ENCODE data around the gene KCNIP4.

KCNIP4 gene

GRCh38 chr4:21167711-21168110 is 780.9 kb downstream of the KCNIP4 start:
- no peak for FAIRE-seq

GRCh38 chr4:21155367-21155766 is 793.2 kb downstream of the KCNIP4 start:
- no peak for FAIRE-seq

- FAIRE-seq: no peak
Measured at GRCh38 chr4:21139327-21139726, 809.2 kb downstream of the KCNIP4 start.

- FAIRE-seq: no peak
Measured at GRCh38 chr4:21136051-21136630, 812.4 kb downstream of the KCNIP4 start.

- FAIRE-seq: no peak
Measured at GRCh38 chr4:21134994-21135393, 813.6 kb downstream of the KCNIP4 start.

- no peak for FAIRE-seq
Measured at GRCh38 chr4:21130606-21131005, 818.0 kb downstream of the KCNIP4 start.

- FAIRE-seq: no peak
Measured at GRCh38 chr4:21126014-21126512, 822.5 kb downstream of the KCNIP4 start.

- no peak for FAIRE-seq
Measured at GRCh38 chr4:21118301-21118700, 830.3 kb downstream of the KCNIP4 start.

- FAIRE-seq: no peak
Measured at GRCh38 chr4:21117541-21118180, 830.9 kb downstream of the KCNIP4 start.

GRCh38 chr4:21113496-21114223 is 834.9 kb downstream of the KCNIP4 start:
- no peak for FAIRE-seq

GRCh38 chr4:21102667-21103066 is 845.9 kb downstream of the KCNIP4 start:
- no peak for FAIRE-seq

- no peak for FAIRE-seq
Measured at GRCh38 chr4:21097865-21098264, 850.7 kb downstream of the KCNIP4 start.

- no peak for FAIRE-seq
Measured at GRCh38 chr4:21097026-21097425, 851.5 kb downstream of the KCNIP4 start.

GRCh38 chr4:21092531-21092930 is 856.0 kb downstream of the KCNIP4 start:
- no peak for FAIRE-seq

GRCh38 chr4:21090094-21090666 is 858.4 kb downstream of the KCNIP4 start:
- FAIRE-seq: peak; percentile 14

GRCh38 chr4:21083413-21083812 is 865.2 kb downstream of the KCNIP4 start:
- no peak for FAIRE-seq

GRCh38 chr4:21077967-21078366 is 870.6 kb downstream of the KCNIP4 start:
- no peak for FAIRE-seq

- no peak for FAIRE-seq
Measured at GRCh38 chr4:21067351-21067750, 881.2 kb downstream of the KCNIP4 start.

GRCh38 chr4:21061902-21062301 is 886.7 kb downstream of the KCNIP4 start:
- no peak for FAIRE-seq

- no peak for FAIRE-seq
Measured at GRCh38 chr4:21046141-21046540, 902.4 kb downstream of the KCNIP4 start.

GRCh38 chr4:21045119-21045518 is 903.5 kb downstream of the KCNIP4 start:
- no peak for FAIRE-seq

GRCh38 chr4:21041708-21042107 is 906.9 kb downstream of the KCNIP4 start:
- no peak for FAIRE-seq

- no peak for FAIRE-seq
Measured at GRCh38 chr4:21034728-21035127, 913.8 kb downstream of the KCNIP4 start.
